Skeletal muscle tissue (tissue), 4 donors: ENCODE data around the gene CDT1. TPM values are rescaled to one million over a fixed set of nuclear protein-coding genes. Genes with fewer than 3 reads are reported as not detected.

ENCODE experiments used
- H3K27ac ChIP-seq: one replicate; pipeline ENCODE4 v1.7.0; 2013; ENCODE audit warnings: mild to moderate bottlenecking, low read depth, low read length, inconsistent platforms
- H3K27me3 ChIP-seq, 3 donors: one replicate each; pipeline ENCODE4 v1.7.0; 2013; ENCODE audit warnings: low read length in 3 of 3; ENCODE audit not compliant: control insufficient read depth in 3 of 3, insufficient read depth in 3 of 3
- H3K36me3 ChIP-seq, 3 donors: one replicate each; pipeline ENCODE4 v1.7.0; 2013; ENCODE audit warnings: low read length in 3 of 3; ENCODE audit not compliant: control insufficient read depth in 3 of 3, insufficient read depth in 3 of 3
- H3K4me1 ChIP-seq, 3 donors: one replicate each; pipeline ENCODE4 v1.7.0; 2013; ENCODE audit warnings: low read length in 3 of 3, mild to moderate bottlenecking in 3 of 3; ENCODE audit not compliant: control insufficient read depth in 3 of 3, insufficient read depth in 3 of 3
- H3K4me3 ChIP-seq, 3 donors: one replicate each; pipeline ENCODE4 v1.7.0; 2013; ENCODE audit warnings: low read length in 3 of 3
- H3K9ac ChIP-seq, 3 donors: one replicate each; pipeline ENCODE4 v1.7.0; 2013; ENCODE audit warnings: low read length in 3 of 3, mild to moderate bottlenecking in 3 of 3, moderate library complexity in 2 of 3, low read depth in 1 of 3
- H3K9me3 ChIP-seq, 3 donors: one replicate each; pipeline ENCODE4 v1.7.0; 2013; ENCODE audit warnings: low read length in 3 of 3; ENCODE audit not compliant: control insufficient read depth in 3 of 3
- total RNA-seq: library from RNA; depleted of rRNA; stranded (reverse); fragments of >200 nt; gene quantifications from one replicate; pipeline ENCODE4 v1.2.3, GENCODE V29; 2014
- donor health status: Osteomylitis.

The CDT1 gene
- total RNA-seq, 1 donor from 2014 or later: 6.3 TPM

DNA sequence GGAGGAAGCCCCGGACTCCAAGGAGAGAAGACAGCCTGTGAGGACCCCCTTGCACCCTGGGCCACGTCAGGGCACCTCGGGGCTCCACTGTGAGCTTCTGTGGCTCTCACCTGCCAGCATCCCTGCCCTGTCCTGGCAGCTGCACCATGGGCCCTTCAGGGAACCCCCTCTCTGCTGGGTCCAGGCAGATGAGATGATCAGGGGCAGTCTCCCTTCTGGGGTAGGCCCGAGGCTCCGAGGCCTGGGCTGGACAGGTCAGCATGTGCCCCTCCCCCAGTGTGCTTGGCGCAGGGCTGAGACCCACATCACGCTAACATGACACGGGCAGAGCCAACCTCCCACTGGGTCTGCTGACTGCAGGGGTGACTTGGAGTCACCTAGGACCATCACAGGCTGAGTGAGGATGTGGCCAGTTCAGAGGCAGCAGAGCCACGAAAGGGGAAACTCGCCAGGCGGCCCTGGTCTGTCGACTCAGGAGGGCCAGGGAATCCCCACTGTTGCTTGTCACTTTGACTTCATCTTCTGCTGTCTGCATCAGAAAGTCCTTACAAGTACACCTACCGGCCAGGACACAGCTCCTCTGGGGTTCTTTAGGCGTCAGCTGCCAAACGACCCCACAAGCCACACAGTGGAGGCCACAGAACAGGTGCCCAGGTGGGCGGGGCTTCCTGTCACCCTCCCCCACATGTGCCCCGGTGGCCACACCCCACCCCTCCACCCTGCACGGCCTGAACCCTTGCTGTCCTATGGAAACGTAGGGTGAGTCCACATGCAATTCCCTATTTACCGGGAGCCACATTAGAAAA lies 50.9 kb downstream of the CDT1 start:
- Histone ChIP-seq H3K9ac (no peak overlapping the region), H3K4me1 (peaks cover 17 to 47% (median 24%) of the 10 kb centered on the region in 3 donors), H3K27ac (no peak overlapping the region)

DNA sequence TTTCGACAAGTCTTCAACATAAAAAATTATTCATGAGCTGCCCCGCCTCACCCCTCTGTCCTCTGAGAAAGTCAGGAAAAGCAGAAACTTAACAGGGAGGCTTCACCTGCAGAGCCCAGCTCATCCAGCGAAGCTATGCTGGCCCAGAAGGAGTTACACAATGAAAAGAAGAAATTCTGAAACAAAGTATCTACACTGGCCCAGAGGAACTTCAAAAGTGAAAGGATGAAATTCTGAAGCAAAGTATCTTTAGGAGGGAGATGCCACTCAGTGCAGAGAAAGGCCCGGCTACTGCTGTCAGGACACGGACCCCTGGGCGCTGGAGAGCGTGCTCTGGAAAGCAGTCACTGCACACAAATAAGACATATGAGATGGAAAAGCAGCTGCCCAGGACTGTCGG lies 51.6 kb downstream of the CDT1 start:
- Histone ChIP-seq H3K4me1 (peaks cover 17 to 47% (median 24%) of the 10 kb centered on the region in 3 donors), H3K9ac (peak overlapping the region; percentile 10 to 60 (median 14)), H3K9me3 (no peaks in the 10 kb centered on the region), H3K4me3 (no peak overlapping the region), H3K27me3 (no peaks in the 10 kb centered on the region), H3K36me3 (peaks cover 17 to 20% (median 18%) of the 10 kb centered on the region in 3 donors), H3K27ac (no peak overlapping the region)

More for the DNA sequence above, 50.9 kb downstream of the CDT1 start:
- no peaks in the 10 kb centered on the region for H3K27me3 ChIP-seq
- H3K9me3 ChIP-seq: no peaks in the 10 kb centered on the region
- H3K4me3 ChIP-seq: no peak overlapping the region
- peaks cover 10 to 13% (median 13%) of the 10 kb centered on the region in 3 donors for H3K36me3 ChIP-seq

DNA sequence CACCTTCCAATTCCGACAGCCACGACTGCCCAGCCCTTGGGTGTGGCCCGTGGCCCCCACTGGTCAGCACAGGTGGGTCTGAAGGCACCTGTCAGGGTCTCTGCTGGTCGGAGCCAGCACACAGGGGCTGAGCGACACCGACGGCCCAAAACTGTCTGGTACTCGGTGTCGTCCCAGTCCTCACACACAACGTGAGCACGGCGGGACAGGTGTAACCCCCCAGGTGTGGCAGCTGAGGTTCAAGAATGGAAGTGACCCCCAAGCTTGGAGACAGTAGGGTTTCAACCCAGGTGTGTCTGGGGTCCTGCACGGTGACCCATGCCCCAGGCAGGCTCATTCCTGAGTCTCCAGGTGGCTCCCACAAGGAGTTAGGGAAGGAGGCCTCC lies 52.1 kb downstream of the CDT1 start:
- Histone ChIP-seq H3K4me1 (peaks cover 17 to 47% (median 24%) of the 10 kb centered on the region in 3 donors), H3K9me3 (no peaks in the 10 kb centered on the region), H3K9ac (peak overlapping the region in 2 of 3 donors; percentile 14 to 60), H3K4me3 (peak overlapping the region; percentile 56 to 69 (median 64)), H3K36me3 (peaks cover 21 to 25% (median 22%) of the 10 kb centered on the region in 3 donors), H3K27ac (no peak overlapping the region), H3K27me3 (no peaks in the 10 kb centered on the region)

DNA sequence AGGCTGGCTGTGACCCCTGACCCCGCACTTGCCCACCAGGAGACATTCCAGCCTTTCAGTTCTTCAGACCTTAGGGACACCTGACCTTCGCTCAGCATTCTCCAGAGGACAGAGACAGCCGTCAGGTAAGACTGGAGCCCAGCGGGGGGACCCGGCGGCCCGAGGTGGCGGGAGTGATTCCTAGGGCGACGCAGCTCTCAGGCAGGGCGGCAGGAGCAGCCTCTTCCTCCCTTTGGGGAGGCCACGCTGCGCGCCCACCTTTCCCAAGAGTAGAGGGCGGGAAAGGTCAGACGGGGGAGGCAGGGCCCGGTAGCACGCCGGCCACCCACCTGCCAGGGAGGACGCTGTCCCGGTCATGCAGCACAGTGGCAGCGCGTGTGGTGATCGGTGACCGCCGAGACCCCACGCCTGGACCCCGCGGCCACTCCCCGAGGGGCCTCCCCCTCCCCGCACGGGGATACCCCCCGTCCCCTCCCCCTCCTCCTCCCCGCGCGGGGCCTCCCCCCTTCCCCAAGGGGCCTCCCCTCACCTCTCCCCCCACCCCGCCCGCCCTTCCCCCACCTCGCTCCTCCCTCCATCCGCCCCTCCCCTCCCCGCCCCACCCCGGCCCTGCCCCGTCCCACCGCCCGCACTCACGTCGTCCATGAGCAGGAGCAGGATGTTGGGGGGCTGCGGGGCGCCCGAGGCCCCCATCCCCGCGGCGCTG lies 52.7 kb downstream of the CDT1 start:
- H3K4me1 ChIP-seq: peaks cover 17 to 47% (median 24%) of the 10 kb centered on the region in 3 donors
- H3K9ac ChIP-seq: peak overlapping the region in 2 of 3 donors; percentile 14 to 66

DNA sequence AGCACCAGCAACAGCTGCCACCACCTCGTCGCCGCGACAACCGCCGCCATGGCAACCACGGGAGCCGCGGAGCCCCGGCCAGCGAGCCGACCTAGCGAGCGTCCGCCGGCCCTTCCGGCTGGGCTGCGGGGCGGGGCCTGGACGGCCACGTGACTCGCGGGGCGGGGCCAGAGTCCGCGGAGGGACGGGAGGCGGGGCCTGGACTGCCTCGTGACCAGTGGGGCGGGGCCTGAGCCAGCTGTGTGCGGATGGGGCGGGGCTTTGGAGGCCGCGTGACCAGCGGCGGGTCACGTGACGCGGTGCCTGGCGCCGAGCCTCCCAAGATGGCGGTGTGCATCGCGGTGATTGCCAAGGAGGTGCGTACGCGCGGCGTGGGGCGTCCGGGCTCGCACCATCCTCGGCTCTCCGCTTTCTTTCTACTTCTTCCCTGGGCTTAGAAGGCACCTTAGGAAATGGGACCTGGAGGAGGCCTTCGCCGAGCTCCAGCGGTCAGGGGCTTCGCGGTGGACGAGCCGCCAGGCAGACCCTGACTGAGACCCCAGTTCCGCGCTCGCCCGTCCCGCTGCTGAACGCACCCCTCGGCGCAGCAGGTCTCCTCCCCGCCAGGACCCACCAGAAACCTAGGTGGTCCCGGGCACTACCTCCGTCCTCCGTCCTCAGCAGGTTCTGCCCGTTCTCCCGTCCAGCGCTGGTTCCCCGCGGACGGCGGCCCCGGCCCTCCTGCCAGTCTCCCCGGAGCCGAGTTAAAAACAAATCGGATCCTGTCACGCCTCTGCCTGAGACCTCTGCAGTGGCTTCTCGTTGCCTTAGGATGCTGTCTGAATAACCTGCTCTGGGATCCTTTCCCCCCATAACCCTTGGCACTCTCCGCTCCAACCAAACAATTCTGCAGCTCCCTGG lies 53.5 kb downstream of the CDT1 start, which contains the start of the genes GALNS and TRAPPC2L:
GALNS (minus strand) TSS at position 120 of the 900 bp plus-strand sequence; CDS start at position 50, 70 bp downstream.
TRAPPC2L (plus strand) TSS at position 300 of the 900 bp plus-strand sequence; CDS start at position 324, 24 bp downstream.
- H3K27ac ChIP-seq: peak within 1 kb of the TSS; percentile 75
- no peaks in the 10 kb centered on the region for H3K9me3 ChIP-seq
- peaks cover 17 to 47% (median 24%) of the 10 kb centered on the region in 3 donors for H3K4me1 ChIP-seq
- H3K36me3 ChIP-seq: peaks cover 29 to 38% (median 33%) of the 10 kb centered on the region in 3 donors
- peak within 1 kb of the TSS; percentile 78 to 97 (median 90) for H3K9ac ChIP-seq
- H3K27me3 ChIP-seq: no peaks in the 10 kb centered on the region
- H3K4me3 ChIP-seq: peak within 1 kb of the TSS; percentile 72 to 97 (median 79)

More for the DNA sequence above, 52.7 kb downstream of the CDT1 start:
- no peaks in the 10 kb centered on the region for H3K9me3 ChIP-seq
- H3K4me3 ChIP-seq: peak overlapping the region; percentile 56 to 79 (median 69)
- no peaks in the 10 kb centered on the region for H3K27me3 ChIP-seq
- H3K36me3 ChIP-seq: peaks cover 26 to 31% (median 27%) of the 10 kb centered on the region in 3 donors
- H3K27ac ChIP-seq: no peak overlapping the region

GRCh38 chr16:88857728-88858339 lies 54.2 kb downstream of the CDT1 start:
- peak overlapping the region; percentile 78 to 97 (median 90) for H3K9ac ChIP-seq
- H3K4me3 ChIP-seq: peak overlapping the region; percentile 72 to 97 (median 79)
- peaks cover 36 to 45% (median 38%) of the 10 kb centered on the region in 3 donors for H3K36me3 ChIP-seq
- H3K4me1 ChIP-seq: peaks cover 17 to 47% (median 24%) of the 10 kb centered on the region in 3 donors
- H3K27me3 ChIP-seq: no peaks in the 10 kb centered on the region
- H3K27ac ChIP-seq: peak overlapping the region; percentile 75
- H3K9me3 ChIP-seq: no peaks in the 10 kb centered on the region

Other genes with a start within 250 kb of the CDT1 start
- 14.6 TPM for gene ZC3H18, start 233.4 kb upstream of the CDT1 start, total RNA-seq
- not detected for gene IL17C, start 165.2 kb upstream of the CDT1 start, total RNA-seq
- 90.8 TPM for gene CYBA, start 152.7 kb upstream of the CDT1 start, total RNA-seq
- 14.1 TPM for gene MVD, start 140.7 kb upstream of the CDT1 start, total RNA-seq
- gene SNAI3, start 117.3 kb upstream of the CDT1 start, total RNA-seq: 8.4 TPM
- 12.0 TPM for gene RNF166, start 97.4 kb upstream of the CDT1 start, total RNA-seq
- 10.4 TPM for gene CTU2, start 97.3 kb upstream of the CDT1 start, total RNA-seq
- gene PIEZO1, start 18.6 kb upstream of the CDT1 start, total RNA-seq: 45.9 TPM
- 41.8 TPM for gene APRT, start 8.1 kb downstream of the CDT1 start, total RNA-seq
- gene GALNS, start 53.2 kb downstream of the CDT1 start, total RNA-seq: 9.9 TPM
- gene TRAPPC2L, start 53.3 kb downstream of the CDT1 start, total RNA-seq: 29.2 TPM
- not detected for gene PABPN1L, start 62.9 kb downstream of the CDT1 start, total RNA-seq
- 2.1 TPM for gene CBFA2T3, start 173.4 kb downstream of the CDT1 start, total RNA-seq